T-cell (primary cell): ENCODE data around the gene GPR42. TPM values are rescaled to one million over a fixed set of nuclear protein-coding genes. Genes with fewer than 3 reads are reported as not detected.

Experiments
- ATAC-seq, 4 experiments: fragments of 200-7000 bp in 3 of 4; fragments of 150-1000 bp in 1 of 4; cut with Tn5 transposase; replicated peaks in 1 of 4; 1 replicate in 3 of 4; 2 replicates in 1 of 4; pipeline ENCODE4 v1.10.0; 2021; ENCODE audit warnings: moderate library complexity in 3 of 4, mild to moderate bottlenecking in 2 of 4, moderate number of reproducible peaks in 1 of 4
- CTCF ChIA-PET, 2 donors: fragments of 300-600 bp; sonication (Branson Sonifier 250); formaldehyde crosslinking; loops; one replicate each; lab custom pipeline; 2022; ENCODE audit warnings: antibody characterized with exemption in 2 of 2; lab: Charles Lee
- POLR2A ChIA-PET, 2 donors: fragments of 300-600 bp; sonication (Branson Sonifier 250); formaldehyde crosslinking; loops; one replicate each; lab custom pipeline; 2022; ENCODE audit warnings: antibody characterized with exemption in 2 of 2; lab: Charles Lee
- DNase-seq, 35 experiments: peaks; one replicate each; pipeline versions ENCODE4 v3.0.0 to v3.0.0-alpha.2; 2013 to 2023
- H3K27ac ChIP-seq: one replicate; pipeline ENCODE4 v1.5.1; 2013; ENCODE audit warnings: low read length
- H3K27me3 ChIP-seq, 2 experiments: replicated peaks in 1 of 2; 1 replicate in 1 of 2; 2 replicates in 1 of 2; pipeline versions ENCODE4 v1.6.1 to v1.7.0; 2013; ENCODE audit warnings: low read length in 1 of 2, mixed read lengths in 1 of 2; ENCODE audit not compliant: control insufficient read depth in 2 of 2, insufficient read depth in 2 of 2; ENCODE audit errors: extremely low read depth in 1 of 2
- H3K36me3 ChIP-seq, 2 donors: 1 replicate in 1 of 2; 2 replicates in 1 of 2; pipeline versions ENCODE4 v1.6.1 to v1.7.0; 2013; ENCODE audit warnings: low read length in 1 of 2; ENCODE audit not compliant: control insufficient read depth in 2 of 2, insufficient read depth in 1 of 2; ENCODE audit errors: extremely low read depth in 1 of 2
- H3K4me1 ChIP-seq, 2 experiments: 1 replicate in 1 of 2; 2 replicates in 1 of 2; pipeline versions ENCODE4 v1.6.1 to v1.7.0; 2013; ENCODE audit warnings: low read length in 2 of 2, mixed read lengths in 1 of 2; ENCODE audit not compliant: insufficient read depth in 2 of 2, control insufficient read depth in 1 of 2; ENCODE audit errors: extremely low read depth in 1 of 2
- H3K4me3 ChIP-seq, 2 donors: 1 replicate in 1 of 2; 2 replicates in 1 of 2; pipeline versions ENCODE4 v1.5.1 to v1.7.0; 2013; ENCODE audit warnings: mild to moderate bottlenecking in 2 of 2, low read length in 1 of 2, moderate library complexity in 1 of 2; ENCODE audit not compliant: control insufficient read depth in 1 of 2; ENCODE audit errors: extremely low read depth in 1 of 2
- H3K9me3 ChIP-seq: 2 replicates; pipeline ENCODE4 v1.7.0; 2013
- H3K27ac Mint-ChIP-seq, 2 donors: one replicate each; pipeline ENCODE4 v1.8.0; 2020 to 2021; ENCODE audit warnings: mild to moderate bottlenecking in 2 of 2, mixed read lengths in 2 of 2
- H3K27me3 Mint-ChIP-seq, 2 donors: one replicate each; pipeline ENCODE4 v1.8.0; 2021 to 2022; ENCODE audit warnings: mixed read lengths in 2 of 2
- H3K36me3 Mint-ChIP-seq: one replicate; pipeline ENCODE4 v1.8.0; 2021; ENCODE audit warnings: mixed read lengths
- H3K4me1 Mint-ChIP-seq, 3 donors: one replicate each; pipeline ENCODE4 v1.8.0; 2020 to 2022; ENCODE audit warnings: mixed read lengths in 3 of 3, mild to moderate bottlenecking in 1 of 3
- H3K4me3 Mint-ChIP-seq, 3 donors: one replicate each; pipeline ENCODE4 v1.8.0; 2020 to 2022; ENCODE audit warnings: mild to moderate bottlenecking in 3 of 3, mixed read lengths in 3 of 3, moderate library complexity in 3 of 3
- H3K9me3 Mint-ChIP-seq, 3 donors: one replicate each; pipeline ENCODE4 v1.8.0; 2020 to 2022; ENCODE audit warnings: mixed read lengths in 3 of 3
- WGBS: methylation state at CpG from one replicate; pipeline ENCODE4 v1.1.5; 2013; ENCODE audit warnings: missing lambda C conversion rate; ENCODE audit not compliant: insufficient coverage; 5-methylcytosine and 5-hydroxymethylcytosine counted together
- total RNA-seq, 35 experiments: library from RNA in 6 of 35; stranded (reverse) in 6 of 35; fragments of 120-200 nt in 1 of 35; gene quantifications; one replicate each; pipeline versions ENCODE4 v1.2.1 to v1.2.4 and lab custom pipeline; 2013 to 2026

GPR42 gene
- total RNA-seq, 5 donors from 2014 or later (not counting 1 experiment from before 2014, with no cell fraction given), result not detected

- WGBS, result 88% methylated on average over 13 of the region's 18 CpGs
- no peak overlapping the region for H3K4me3 ChIP-seq
- no peak overlapping the region for H3K27ac ChIP-seq
- ATAC-seq, result no peak
- no peaks in the 10 kb centered on the region for H3K9me3 ChIP-seq
- peak overlapping the region in 1 of 2 donors; percentile 36 for H3K27ac Mint-ChIP-seq
- peaks cover 0 to 41% of the 10 kb centered on the region in 2 experiments for H3K27me3 ChIP-seq
- ChIA-PET POLR2A (no interaction called here), CTCF (no interaction called here)
- H3K36me3 ChIP-seq, result no peaks in the 10 kb centered on the region
- no peak for DNase-seq
- peaks cover 30 to 40% (median 30%) of the 10 kb centered on the region in 3 donors for H3K4me1 Mint-ChIP-seq
- no peak overlapping the region for H3K4me3 Mint-ChIP-seq
- peaks cover 11 to 35% of the 10 kb centered on the region in 2 experiments for H3K4me1 ChIP-seq
- no peaks in the 10 kb centered on the region for H3K36me3 Mint-ChIP-seq
- peaks cover 0 to 13% of the 10 kb centered on the region in 2 donors for H3K27me3 Mint-ChIP-seq
- no peaks in the 10 kb centered on the region for H3K9me3 Mint-ChIP-seq
Measured at GRCh38 chr19:35348911-35349611, 21.8 kb upstream of the GPR42 start.

- Histone ChIP-seq H3K4me1 (peaks cover 11 to 35% of the 10 kb centered on the region in 2 experiments), H3K9me3 (no peaks in the 10 kb centered on the region), H3K4me3 (no peak overlapping the region), H3K27ac (no peak overlapping the region), H3K27me3 (peaks cover 0 to 34% of the 10 kb centered on the region in 2 experiments), H3K36me3 (no peaks in the 10 kb centered on the region)
- CTCF ChIA-PET, result no interaction called here
- ATAC-seq, result no peak
- Mint-ChIP-seq H3K36me3 (no peaks in the 10 kb centered on the region), H3K27ac (no peak overlapping the region), H3K4me1 (peaks cover 30 to 40% (median 30%) of the 10 kb centered on the region in 3 donors), H3K27me3 (peaks cover 0 to 13% of the 10 kb centered on the region in 2 donors), H3K4me3 (no peak overlapping the region), H3K9me3 (no peaks in the 10 kb centered on the region)
- 85% methylated on average over 10 of the region's 17 CpGs for WGBS
- DNase-seq, result no peak
- POLR2A ChIA-PET, result no interaction called here
Measured at GRCh38 chr19:35349614-35350521, 21.0 kb upstream of the GPR42 start.

GRCh38 chr19:35350591-35350990 lies 20.3 kb upstream of the GPR42 start:
- CTCF ChIA-PET, result interaction anchor here in 1 of 2 donors (1.0 to 1.1 kb wide), 2 partner anchors 118 to 127 kb away, joined by 3 read pairs; no protein-coding TSS in a partner anchor
- no peak for ATAC-seq
- H3K4me1 ChIP-seq, result peaks cover 11 to 36% of the 10 kb centered on the region in 2 experiments
- H3K4me3 ChIP-seq, result no peak overlapping the region
- no peaks in the 10 kb centered on the region for H3K9me3 ChIP-seq
- peaks cover 0 to 12% of the 10 kb centered on the region in 2 donors for H3K27me3 Mint-ChIP-seq
- DNase-seq, result no peak
- no peak overlapping the region for H3K4me3 Mint-ChIP-seq
- H3K4me1 Mint-ChIP-seq, result peaks cover 30 to 39% (median 30%) of the 10 kb centered on the region in 3 donors
- no peak overlapping the region for H3K27ac ChIP-seq
- 92% methylated on average over 4 of the region's 7 CpGs for WGBS
- H3K27ac Mint-ChIP-seq, result no peak overlapping the region
- POLR2A ChIA-PET, result no interaction called here
- H3K27me3 ChIP-seq, result peaks cover 0 to 29% of the 10 kb centered on the region in 2 experiments
- H3K9me3 Mint-ChIP-seq, result no peaks in the 10 kb centered on the region
- H3K36me3 Mint-ChIP-seq, result no peaks in the 10 kb centered on the region
- H3K36me3 ChIP-seq, result no peaks in the 10 kb centered on the region

- ChIA-PET CTCF (interaction anchor here (1.0 to 1.7 kb wide), 4 partner anchors 112 to 126 kb away, joined by 3 to 9 read pairs (median 3); no protein-coding TSS in a partner anchor), POLR2A (no interaction called here)
- Histone ChIP-seq H3K9me3 (no peaks in the 10 kb centered on the region), H3K4me1 (peaks cover 9 to 26% of the 10 kb centered on the region in 2 experiments), H3K27ac (no peak overlapping the region), H3K27me3 (peaks cover 0 to 19% of the 10 kb centered on the region in 2 experiments), H3K36me3 (no peaks in the 10 kb centered on the region), H3K4me3 (no peak overlapping the region)
- Mint-ChIP-seq H3K27me3 (peaks cover 0 to 11% of the 10 kb centered on the region in 2 donors), H3K9me3 (no peaks in the 10 kb centered on the region), H3K36me3 (no peaks in the 10 kb centered on the region), H3K27ac (no peak overlapping the region), H3K4me3 (no peak overlapping the region), H3K4me1 (peaks cover 20 to 29% (median 24%) of the 10 kb centered on the region in 3 donors)
- ATAC-seq, result no peak
- DNase-seq, result no peak
- 92% methylated on average over 39 of the region's 47 CpGs for WGBS
Measured at GRCh38 chr19:35351411-35352176, 19.3 kb upstream of the GPR42 start.

GRCh38 chr19:35352177-35352447 lies 18.8 kb upstream of the GPR42 start:
- 85% methylated on average over 18 of the region's 18 CpGs for WGBS
- ChIA-PET POLR2A (no interaction called here), CTCF (interaction anchor here (0.7 to 2.3 kb wide), 4 partner anchors 20 to 143 kb away, joined by 3 to 13 read pairs (median 6); no protein-coding TSS in a partner anchor)
- Histone ChIP-seq H3K36me3 (no peaks in the 10 kb centered on the region), H3K4me1 (peaks cover 6 to 21% of the 10 kb centered on the region in 2 experiments), H3K27ac (no peak overlapping the region), H3K27me3 (peaks cover 0 to 15% of the 10 kb centered on the region in 2 experiments), H3K4me3 (no peak overlapping the region), H3K9me3 (no peaks in the 10 kb centered on the region)
- H3K27ac Mint-ChIP-seq, result no peak overlapping the region
- peaks cover 0 to 9% of the 10 kb centered on the region in 2 donors for H3K27me3 Mint-ChIP-seq
- DNase-seq (no peak), ATAC-seq (no peak)
- H3K4me3 Mint-ChIP-seq, result no peak overlapping the region
- H3K9me3 Mint-ChIP-seq, result no peaks in the 10 kb centered on the region
- H3K36me3 Mint-ChIP-seq, result no peaks in the 10 kb centered on the region
- peaks cover 15 to 24% (median 19%) of the 10 kb centered on the region in 3 donors for H3K4me1 Mint-ChIP-seq
